DOHH2 (cell line): ENCODE results near the gene NAPG.

ENCODE experiments used
- CTCF ChIP-seq: fragments of 200-600 bp; sonication (generic); IDR thresholded peaks from one replicate; pipeline ENCODE4 v1.5.1; 2014; ENCODE audit warnings: antibody characterized with exemption, mild to moderate bottlenecking, low read depth, low read length; ENCODE audit not compliant: poor library complexity, severe bottlenecking
- EZH2phosphoT487 ChIP-seq: fragments of 200-600 bp; sonication (generic); IDR thresholded peaks from 2 replicates; pipeline ENCODE4 v1.6.1; 2017; ENCODE audit warnings: borderline replicate concordance, mild to moderate bottlenecking, antibody characterized with exemption, low read length, moderate library complexity, mixed read lengths

GRCh38 chr18:10476338-10476791, 49.5 kb upstream of the NAPG start:
- TF ChIP-seq CTCF (no peak), EZH2phosphoT487 (no peak)
